HG03097 (cell line): ENCODE measurements around the gene KDM5C.
"Not testable (repeated sequence)": the region's sequence is repeated elsewhere in the genome, so short reads cannot be mapped to it uniquely, and the experiment has no call there.

Source experiments
- ATAC-seq: cut with Tn5 transposase; IDR thresholded peaks from one replicate; pipeline ENCODE4 v1.9.1; 2021; ENCODE audit not compliant: unreplicated experiment, low FRiP score

The KDM5C gene

DNA sequence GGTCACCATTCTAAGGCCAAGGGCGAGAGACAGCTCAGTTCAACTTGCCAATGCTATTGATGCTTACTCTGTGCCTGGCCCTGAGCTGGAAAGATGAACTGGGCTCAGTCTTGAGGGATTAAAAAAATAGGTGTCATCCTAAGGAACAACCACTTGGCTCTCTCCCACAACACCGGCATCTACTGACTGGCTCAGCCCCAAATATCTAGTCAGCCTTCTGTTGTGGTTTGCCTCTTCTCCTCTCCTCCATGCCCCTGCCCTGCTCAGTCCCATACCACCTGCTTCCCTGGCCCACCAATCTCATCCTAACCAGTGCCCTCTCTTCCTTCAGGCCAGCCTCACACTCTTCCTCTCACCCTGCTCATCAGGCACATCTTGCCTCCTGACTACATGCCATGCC, 29.6 kb downstream of the KDM5C start:
- ATAC-seq = no peak

GRCh38 chrX:53194308-53194707, 30.7 kb downstream of the KDM5C start:
- ATAC-seq = no peak

DNA sequence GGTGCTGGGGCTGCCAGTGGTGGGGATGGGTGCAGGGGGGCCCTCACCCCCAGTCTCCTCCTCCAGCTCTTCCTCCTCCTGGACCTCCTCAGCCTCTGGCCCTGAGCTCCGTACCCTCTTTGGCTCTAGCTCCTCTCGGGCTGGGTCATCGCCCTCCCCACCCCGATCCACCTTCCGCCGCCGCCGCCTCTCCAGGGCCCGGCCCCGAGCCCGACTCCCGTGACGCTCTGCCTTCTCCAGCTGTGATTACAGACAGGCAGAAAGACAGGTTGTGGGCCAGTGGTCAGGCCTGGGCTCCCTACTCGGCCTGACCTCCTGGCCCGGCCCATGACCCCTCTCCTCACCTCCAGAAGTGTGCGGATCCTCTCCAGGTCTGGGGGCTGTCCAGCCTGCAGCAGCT, 31.9 kb downstream of the KDM5C start:
- no peak for ATAC-seq

DNA sequence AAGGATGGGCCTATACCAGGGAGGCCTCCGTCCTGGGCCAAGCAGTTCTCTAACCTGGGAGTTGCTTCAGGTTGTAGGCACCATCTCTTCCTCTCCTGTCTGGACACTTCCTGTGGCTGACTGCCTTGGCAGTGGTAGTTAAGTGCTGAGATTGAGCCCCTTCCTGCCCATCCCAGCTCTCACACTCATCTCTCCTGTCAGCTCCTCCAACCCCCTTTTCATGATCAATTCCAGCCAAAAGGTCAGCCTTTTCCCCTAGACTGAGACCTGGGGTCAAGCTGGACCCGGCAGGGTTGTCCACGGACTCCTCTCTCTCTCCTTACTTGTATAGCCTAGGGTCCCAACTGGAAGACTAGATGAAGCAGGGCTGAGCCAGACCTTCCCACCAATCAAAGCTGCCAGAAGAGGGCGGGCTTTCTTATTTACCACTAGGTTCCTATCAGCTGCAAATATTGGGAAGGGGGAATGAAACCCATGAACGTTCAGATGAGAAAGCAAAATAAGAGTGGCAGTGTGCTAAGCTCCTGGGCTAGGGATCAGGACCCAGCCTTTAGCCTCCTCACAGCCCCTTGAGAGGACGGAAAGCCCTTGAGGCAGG, 34.5 kb downstream of the KDM5C start:
- ATAC-seq = no peak

DNA sequence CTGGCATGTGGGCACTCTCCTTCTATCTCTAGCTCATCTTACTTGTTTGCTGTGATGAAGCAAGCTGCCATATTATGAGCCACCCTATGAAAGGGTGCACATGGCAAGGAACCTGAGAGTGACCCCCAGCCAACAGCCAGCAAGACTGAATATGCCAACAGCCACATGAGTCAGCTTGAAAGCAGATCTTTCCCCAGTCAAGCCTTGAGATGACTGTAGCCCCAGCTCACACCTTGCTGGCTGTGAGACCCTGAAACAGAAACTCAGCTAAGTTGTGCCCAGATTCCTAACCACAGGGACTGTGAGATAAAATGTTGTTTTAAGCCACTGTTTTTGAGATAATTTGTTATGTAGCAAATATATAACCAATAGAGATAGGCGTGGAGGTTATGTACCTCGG, 36.2 kb downstream of the KDM5C start:
- ATAC-seq = peak; percentile 72

- no peak for ATAC-seq
These were observed 38.7 kb downstream of the KDM5C start for GRCh38 chrX:53186351-53186750.

DNA sequence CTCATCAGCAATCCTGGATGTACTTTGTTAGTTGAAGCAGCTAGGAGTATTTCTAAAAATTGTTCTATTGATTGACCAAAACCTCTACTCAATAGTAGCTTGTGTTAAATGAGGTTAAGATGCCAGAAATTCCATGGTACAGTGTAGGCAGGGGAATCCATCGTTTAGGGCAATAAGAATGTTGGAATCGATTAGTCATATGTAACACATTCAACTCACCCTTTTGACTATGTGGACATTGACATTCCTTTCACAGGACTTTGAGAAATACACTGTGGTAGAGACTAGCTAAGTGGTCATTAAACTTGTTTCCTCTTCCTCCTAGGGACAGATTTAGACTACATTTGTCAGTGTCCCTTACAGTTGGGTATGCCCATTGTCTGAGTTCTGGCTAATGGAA, 40.2 kb downstream of the KDM5C start:
- no peak for ATAC-seq

DNA sequence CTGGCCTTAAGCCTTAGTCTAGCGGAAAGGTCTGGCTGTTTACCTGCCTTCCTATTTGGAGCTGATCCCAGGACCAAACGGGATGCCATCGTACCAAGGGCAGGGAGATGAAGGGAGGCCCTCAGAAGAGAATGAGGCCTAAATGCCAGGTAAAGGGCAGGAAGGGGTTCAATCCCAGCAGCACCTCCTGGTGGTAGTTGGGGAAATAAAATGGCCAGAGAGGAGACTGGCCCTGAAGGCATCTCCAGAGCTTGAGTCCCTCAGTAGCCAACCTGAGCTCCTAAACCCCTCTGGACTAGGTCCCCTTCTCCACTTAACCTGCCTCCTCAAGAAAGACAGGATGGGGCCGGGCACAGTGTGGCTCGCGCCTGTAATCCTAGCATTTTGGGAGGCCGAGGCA, 53.7 kb downstream of the KDM5C start:
- no peak for ATAC-seq

DNA sequence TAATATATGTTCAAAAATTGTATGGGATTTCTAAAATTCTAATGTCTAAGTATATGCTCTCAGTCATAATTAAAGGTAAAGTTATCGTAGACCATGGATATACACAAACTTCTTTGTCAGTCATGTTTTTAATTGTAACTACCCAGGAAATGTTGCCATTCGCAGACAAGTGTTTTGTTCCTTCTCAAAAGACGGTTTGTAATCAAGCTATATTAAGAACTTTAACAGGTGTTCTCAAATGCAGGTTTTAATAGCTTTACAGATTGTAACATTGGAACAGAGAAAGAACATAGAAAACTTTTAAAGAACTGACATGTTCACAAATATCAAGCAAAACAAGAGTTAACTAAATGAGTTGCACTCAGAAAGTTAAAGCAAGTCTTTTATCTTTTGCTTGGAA, 58.9 kb downstream of the KDM5C start:
- ATAC-seq = no peak

GRCh38 chrX:53164566-53164965, 60.4 kb downstream of the KDM5C start:
- not testable (repeated sequence) for ATAC-seq

DNA sequence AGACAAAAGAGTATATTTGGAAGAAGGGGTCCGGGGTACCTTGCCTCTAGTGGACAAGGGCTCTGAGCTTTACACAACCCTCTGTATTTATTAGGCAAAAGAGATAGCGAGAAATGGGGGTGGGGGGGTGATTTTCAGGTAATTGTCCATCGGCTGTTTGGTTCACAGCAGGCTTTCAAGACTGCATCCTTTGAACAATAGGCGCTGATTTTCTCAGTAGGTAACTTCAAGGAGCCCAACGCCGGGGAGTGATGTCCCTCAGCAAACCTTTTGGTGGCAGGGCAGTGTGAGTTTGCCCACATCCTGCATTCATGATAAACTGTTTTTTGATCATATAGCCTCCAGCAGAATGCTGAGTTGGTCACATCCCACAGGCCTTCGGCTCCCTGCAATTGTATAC, 61.6 kb downstream of the KDM5C start:
- ATAC-seq = no peak

- ATAC-seq = no peak
These were observed 64.6 kb downstream of the KDM5C start for GRCh38 chrX:53160297-53160983.

DNA sequence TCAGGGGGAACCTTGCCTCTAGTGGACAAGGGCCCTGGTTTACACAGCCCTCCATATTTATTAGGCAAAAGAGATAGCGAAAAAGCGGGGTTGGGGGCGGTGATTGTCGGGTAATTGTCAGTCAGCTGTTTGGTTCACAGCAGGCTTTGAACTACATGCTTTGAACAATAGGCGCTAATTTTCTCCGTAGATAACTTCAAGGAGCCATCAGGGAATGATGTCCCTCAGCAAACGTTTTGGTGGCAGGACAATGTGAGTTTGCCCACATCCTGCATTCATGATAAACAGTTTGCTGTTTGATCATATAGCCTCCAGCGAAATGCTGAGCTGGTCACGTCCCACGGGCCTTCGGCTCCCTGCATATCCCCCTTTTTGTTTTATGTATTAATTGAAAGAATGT, 65.8 kb downstream of the KDM5C start:
- ATAC-seq = no peak

DNA sequence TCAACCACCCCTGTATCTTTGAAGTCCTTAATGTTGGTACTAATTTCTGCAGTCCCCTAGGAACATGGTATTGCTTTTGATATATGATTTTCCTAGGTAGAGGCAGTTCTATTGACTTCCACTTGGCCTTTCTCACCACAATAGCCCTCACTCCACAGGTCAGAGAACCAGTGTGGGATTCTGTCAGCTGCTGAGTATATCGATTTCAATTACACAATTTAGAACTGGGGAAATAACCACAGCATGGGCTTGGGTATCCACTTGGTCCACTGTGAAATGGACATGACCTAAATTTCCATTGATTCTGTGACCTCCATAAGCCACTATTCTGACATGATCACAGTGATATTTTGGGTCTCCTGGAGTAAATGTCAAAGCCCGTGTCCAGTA, 68.8 kb downstream of the KDM5C start:
- no peak for ATAC-seq

DNA sequence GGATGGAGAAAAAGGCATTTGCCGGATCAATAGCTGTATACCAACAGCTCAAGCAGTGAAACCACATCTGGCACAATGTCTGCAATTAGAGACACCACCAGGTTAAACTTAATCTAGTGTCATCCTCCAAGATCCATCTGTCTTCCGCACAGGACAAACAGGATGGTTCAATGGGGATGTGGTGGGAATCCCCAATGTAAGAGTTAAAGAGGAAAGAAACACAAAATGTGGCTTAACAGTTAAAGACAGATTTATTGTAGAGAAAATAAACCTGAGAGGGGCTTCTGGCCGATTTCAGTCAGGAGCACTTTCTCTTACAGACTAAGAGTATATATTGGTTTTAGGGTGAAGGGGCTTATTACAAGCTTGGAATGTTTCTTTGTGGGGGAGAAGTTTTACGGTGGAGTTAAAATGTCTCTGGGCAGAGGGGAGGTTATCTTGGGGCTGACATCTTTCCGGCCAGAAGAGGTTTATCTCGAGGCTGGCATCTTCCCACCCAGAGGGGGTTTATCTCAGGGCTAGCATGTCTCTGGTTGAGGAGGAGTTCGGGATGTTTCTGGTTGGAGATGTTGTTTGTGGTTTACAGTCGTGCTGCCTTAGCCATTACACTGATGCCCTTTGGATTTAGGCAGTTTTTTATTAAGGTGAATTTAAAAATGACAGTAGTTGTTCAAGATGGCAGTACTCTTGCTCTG, 69.3 kb downstream of the KDM5C start:
- no peak for ATAC-seq

- no peak for ATAC-seq
These were observed 71.4 kb downstream of the KDM5C start for GRCh38 chrX:53153581-53153980.
